IMR-90 (cell line): ENCODE measurements around the gene FBXL16. TPM values are rescaled to one million over a fixed set of nuclear protein-coding genes. Genes with fewer than 3 reads are reported as not detected.

Experiments
- ATAC-seq: fragments of 200-7000 bp; cut with Tn5 transposase; 2 replicates; pipeline ENCODE4 v1.9.1; 2020; ENCODE audit warnings: low read depth, mild to moderate bottlenecking, moderate library complexity
- BruUV-seq: library from RNA; stranded (reverse); fragments of 400-500 nt; replicated peaks from 2 replicates; lab custom pipeline; 2021; lab: Mats Ljungman, UMichigan
- CTCF ChIA-PET: fragments of 300-600 bp; formaldehyde crosslinking; extraction: SDS; loops from one replicate; lab custom pipeline; 2021; ENCODE audit warnings: antibody characterized with exemption; lab: Yijun Ruan, JAX
- POLR2A ChIA-PET: fragments of 300-600 bp; sonication (Branson Sonifier 250); formaldehyde crosslinking; loops from one replicate; lab custom pipeline; 2022; ENCODE audit warnings: antibody characterized with exemption; ENCODE audit not compliant: unreplicated experiment; lab: Charles Lee
- DNase-seq: peaks from one replicate; pipeline ENCODE4 v3.0.0; 2013
- H2AFZ ChIP-seq: replicated peaks from 2 replicates; pipeline ENCODE3; 2013; ENCODE audit warnings: low read length, mild to moderate bottlenecking; ENCODE audit not compliant: poor library complexity
- H2AK5ac ChIP-seq: 2 replicates; pipeline ENCODE4 v1.6.1; 2013; ENCODE audit warnings: low read depth, low read length, inconsistent platforms
- H2AK9ac ChIP-seq: replicated peaks from 2 replicates; pipeline ENCODE3; 2013; ENCODE audit warnings: mild to moderate bottlenecking, low read depth, low read length, moderate library complexity; ENCODE audit not compliant: poor library complexity
- H2BK120ac ChIP-seq: 2 replicates; pipeline ENCODE4 v1.6.1; 2013; ENCODE audit warnings: low read depth, low read length, inconsistent platforms
- H2BK15ac ChIP-seq: 3 replicates; pipeline ENCODE4 v1.6.1; 2013; ENCODE audit warnings: low read depth, low read length, inconsistent platforms
- H2BK20ac ChIP-seq: 2 replicates; pipeline ENCODE4 v1.6.1; 2013; ENCODE audit warnings: low read depth, mild to moderate bottlenecking, inconsistent platforms, low read length, moderate library complexity
- H2BK5ac ChIP-seq: 2 replicates; pipeline ENCODE4 v1.6.1; 2013; ENCODE audit warnings: mild to moderate bottlenecking, low read depth, low read length, inconsistent platforms; ENCODE audit not compliant: poor library complexity, severe bottlenecking
- H3K14ac ChIP-seq: replicated peaks from 2 replicates; pipeline ENCODE4 v1.6.1; 2013; ENCODE audit warnings: low read depth, low read length, inconsistent platforms
- H3K18ac ChIP-seq: 2 replicates; pipeline ENCODE4 v1.6.1; 2013; ENCODE audit warnings: low read depth, low read length, control low read depth
- H3K23ac ChIP-seq: 2 replicates; pipeline ENCODE4 v1.6.1; 2013; ENCODE audit warnings: low read depth, low read length, inconsistent platforms
- H3K27ac ChIP-seq: 2 replicates; pipeline ENCODE4 v1.5.1; 2013; ENCODE audit warnings: mild to moderate bottlenecking, control low read depth, low read length; ENCODE audit not compliant: insufficient read depth
- H3K27me3 ChIP-seq: 2 replicates; pipeline ENCODE4 v1.6.1; 2013; ENCODE audit warnings: low read length; ENCODE audit not compliant: control insufficient read depth, insufficient read depth
- H3K36me3 ChIP-seq: 2 replicates; pipeline ENCODE4 v1.6.1; 2013; ENCODE audit warnings: low read length, mixed read lengths; ENCODE audit not compliant: control insufficient read depth, insufficient read depth
- H3K4ac ChIP-seq: 2 replicates; pipeline ENCODE4 v1.6.1; 2013; ENCODE audit warnings: low read depth, low read length, inconsistent platforms
- H3K4me1 ChIP-seq: 2 replicates; pipeline ENCODE4 v1.6.1; 2013; ENCODE audit warnings: low read length, mixed read lengths; ENCODE audit not compliant: control insufficient read depth, insufficient read depth
- H3K4me2 ChIP-seq: 2 replicates; pipeline ENCODE4 v1.6.1; 2013; ENCODE audit warnings: low read depth, mild to moderate bottlenecking, control low read depth, low read length, moderate library complexity
- H3K4me3 ChIP-seq: 2 replicates; pipeline ENCODE4 v1.5.1; 2013; ENCODE audit warnings: low read depth, mild to moderate bottlenecking, control low read depth, low read length, moderate library complexity; ENCODE audit not compliant: insufficient read depth
- H3K56ac ChIP-seq: 2 replicates; pipeline ENCODE4 v1.6.1; 2013; ENCODE audit warnings: low read length, inconsistent platforms; ENCODE audit not compliant: insufficient read depth; ENCODE audit errors: extremely low read depth
- H3K79me1 ChIP-seq, 2 experiments: 2 replicates each; pipeline ENCODE4 v1.6.1; 2013; ENCODE audit warnings: low read length in 2 of 2, inconsistent platforms in 1 of 2, low read depth in 1 of 2
- H3K9ac ChIP-seq: 2 replicates; pipeline ENCODE4 v1.6.1; 2013; ENCODE audit warnings: low read depth, low read length, control low read depth
- H3K9me1 ChIP-seq: 2 replicates; pipeline ENCODE4 v1.6.1; 2013; ENCODE audit warnings: low read length, inconsistent platforms; ENCODE audit not compliant: insufficient read depth
- H3K9me3 ChIP-seq: 2 replicates; pipeline ENCODE4 v1.6.1; 2013; ENCODE audit warnings: low read length; ENCODE audit not compliant: control insufficient read depth, insufficient read depth
- H4K20me1 ChIP-seq: 2 replicates; pipeline ENCODE4 v1.6.1; 2013; ENCODE audit warnings: low read length, inconsistent platforms; ENCODE audit not compliant: insufficient read depth
- H4K5ac ChIP-seq: 2 replicates; pipeline ENCODE4 v1.6.1; 2013; ENCODE audit warnings: mild to moderate bottlenecking, low read depth, low read length, control low read depth
- H4K8ac ChIP-seq, 2 experiments: 2 replicates each; pipeline ENCODE4 v1.6.1; 2013; ENCODE audit warnings: low read depth in 2 of 2, low read length in 2 of 2, control low read depth in 1 of 2, inconsistent platforms in 1 of 2
- H4K91ac ChIP-seq: 2 replicates; pipeline ENCODE4 v1.6.1; 2013; ENCODE audit warnings: low read depth, low read length, inconsistent platforms; ENCODE audit not compliant: insufficient read depth
- CTCF ChIP-seq: conservative IDR thresholded peaks from 2 replicates; pipeline ENCODE4 v1.5.1; 2012; ENCODE audit warnings: mild to moderate bottlenecking, low read depth, low read length, improper control_type of control experiment
- MAZ ChIP-seq: IDR thresholded peaks from 2 replicates; pipeline ENCODE4 v1.6.1; 2012; ENCODE audit warnings: low read depth, mild to moderate bottlenecking, low read length, improper control_type of control experiment, moderate library complexity, borderline replicate concordance
- RAD21 ChIP-seq: IDR thresholded peaks from 2 replicates; pipeline ENCODE4 v1.6.1; 2012; ENCODE audit warnings: low read length, improper control_type of control experiment
- RCOR1 ChIP-seq: IDR thresholded peaks from 2 replicates; pipeline ENCODE4 v1.6.1; 2012; ENCODE audit warnings: mild to moderate bottlenecking, low read length, improper control_type of control experiment; ENCODE audit not compliant: insufficient replicate concordance
- SMC3 ChIP-seq: fragments of 150-350 bp; IDR thresholded peaks from 2 replicates; pipeline ENCODE4 v1.6.1; 2016; ENCODE audit warnings: low read depth, mild to moderate bottlenecking, antibody characterized with exemption, low read length, moderate library complexity
- WGBS, 2 experiments: methylation state at CpG; one replicate each; pipeline versions ENCODE4 v1.1.5 to v1.1.7; 2013; ENCODE audit warnings: missing lambda C conversion rate in 2 of 2; ENCODE audit not compliant: insufficient read length in 1 of 2; ENCODE audit errors: extremely low coverage in 2 of 2; 5-methylcytosine and 5-hydroxymethylcytosine counted together
- dilution Hi-C: fragments of 300-500 bp; cut with HindIII; formaldehyde crosslinking; loops from one replicate; pipeline ENCODE4 v1.14.3; 2018; ENCODE audit warnings: low sequenced_read_pairs; ENCODE audit not compliant: unreplicated experiment
- in situ Hi-C: fragments of 300-500 bp; cut with MboI; formaldehyde crosslinking; loops from 3 replicates; pipeline ENCODE4 v1.14.3; 2019; ENCODE audit warnings: low sequenced_read_pairs, inconsistent platforms, mixed read lengths
- intact Hi-C: fragments of 100-400 bp; cut with micrococcal nuclease; formaldehyde crosslinking; loops from 2 replicates; pipeline ENCODE4 v1.10.0; 2022
- polyA plus RNA-seq, 3 experiments: library from polyadenylated mRNA; depleted of rRNA; stranded (reverse); fragments of >200 nt; gene quantifications; 2 replicates each; pipeline ENCODE4 v1.2.3, GENCODE V29; 2012; ENCODE audit warnings: low replicate concordance in 1 of 3
- total RNA-seq: library from RNA; depleted of rRNA; stranded (reverse); fragments of >200 nt; gene quantifications from 2 replicates; pipeline ENCODE4 v1.2.3, GENCODE V29; 2012

FBXL16 gene
- total and polyA plus RNA-seq, 2 of the 4 experiments (the other 2 are of a cell fraction): 0.18 to 2.2 TPM

GRCh38 chr16:711548-712320 lies 6.1 kb upstream of the FBXL16 start:
- H4K20me1 ChIP-seq: peaks cover 21% of the 10 kb centered on the region
- H3K9me1 ChIP-seq: no peaks in the 10 kb centered on the region
- DNase-seq (peak; percentile 50), ATAC-seq (peak; percentile 48)
- peaks cover 14% of the 10 kb centered on the region for H3K27me3 ChIP-seq
- no peak overlapping the region for H2AK9ac ChIP-seq
- POLR2A ChIA-PET: no interaction called here
- no peak overlapping the region for H3K9ac ChIP-seq
- 31% methylated on average over 6 of the region's 25 CpGs; no CpG with 5 or more reads in 1 of the 2 experiments for WGBS, 2 experiments
- H3K56ac ChIP-seq: no peak overlapping the region
- no peak overlapping the region for H3K4me3 ChIP-seq
- H3K4ac ChIP-seq: no peak overlapping the region
- H2BK20ac ChIP-seq: no peak overlapping the region
- H3K18ac ChIP-seq: no peak overlapping the region
- no TSS peak for BruUV-seq
- H2AK5ac ChIP-seq: no peak overlapping the region
- H3K4me2 ChIP-seq: no peak overlapping the region
- intact Hi-C loops: loop anchor here (2.0 to 5.0 kb wide), 3 partner anchors 77 to 343 kb away; partner anchors contain the start of genes CHTF18, RPUSD1 and SOX8
- in situ Hi-C loops: loop anchor here (5.0 to 25.0 kb wide), 2 partner anchors 76 to 351 kb away; partner anchors contain the start of genes CHTF18, RPUSD1 and SSTR5
- H4K5ac ChIP-seq: no peak overlapping the region
- no peak overlapping the region for H3K23ac ChIP-seq
- H2BK5ac ChIP-seq: no peak overlapping the region
- dilution Hi-C loops: no loop called here
- H3K79me1 ChIP-seq: peaks cover 0 to 10% of the 10 kb centered on the region in 2 experiments; a peak in 1 of 4 replicates
- no peak overlapping the region for H3K14ac ChIP-seq
- H3K36me3 ChIP-seq: no peaks in the 10 kb centered on the region
- no peak overlapping the region for H4K8ac ChIP-seq
- H4K91ac ChIP-seq: no peak overlapping the region
- no peak overlapping the region for H2BK120ac ChIP-seq
- CTCF ChIA-PET: interaction anchor here (0.7 to 1.3 kb wide), 3 partner anchors 72 to 75 kb away, joined by 3 to 6 read pairs (median 3); no protein-coding TSS in a partner anchor
- H3K27ac ChIP-seq: no peak overlapping the region
- H3K9me3 ChIP-seq: no peaks in the 10 kb centered on the region
- peak overlapping the region; percentile 61 for H2AFZ ChIP-seq
- peak; percentile 87 for TF ChIP-seq SMC3
- peak; percentile 90 for TF ChIP-seq CTCF
- TF ChIP-seq RAD21: peak; percentile 90
- no peak for TF ChIP-seq RCOR1
- TF ChIP-seq MAZ: peak; percentile 30; the same call in 1 of the 2 replicates
- peaks cover 14% of the 10 kb centered on the region; the same call in 1 of the 2 replicates for H3K4me1 ChIP-seq
- no peak overlapping the region; the same call in 2 of the 3 replicates for H2BK15ac ChIP-seq
